A549 (cell line): Measurements from ENCODE around the gene PARD3B. TPM values are rescaled to one million over a fixed set of nuclear protein-coding genes. Genes with fewer than 3 reads are reported as not detected.

Source experiments
- ATAC-seq, 2 experiments: fragments of 200-7000 bp in 1 of 2; fragments of >200 bp in 1 of 2; cut with Nextera tagmentation in 1 of 2; cut with Tn5 transposase in 1 of 2; 3 replicates each; pipeline versions ENCODE4 v1.8.0 to v1.9.1; 2018 to 2020; ENCODE audit warnings: mild to moderate bottlenecking in 1 of 2, moderate library complexity in 1 of 2
- CTCF ChIA-PET: fragments of 300-600 bp; sonication (Branson Sonifier 250); formaldehyde crosslinking; extraction: SDS; loops from one replicate; lab custom pipeline; 2021; ENCODE audit warnings: antibody characterized with exemption, inconsistent platforms; lab: Yijun Ruan, JAX
- POLR2A ChIA-PET: fragments of 350-600 bp; formaldehyde crosslinking; extraction: SDS; loops from one replicate; lab custom pipeline; 2021; ENCODE audit warnings: antibody characterized with exemption, inconsistent platforms; lab: Yijun Ruan, JAX
- DNase-seq, 2 experiments: peaks; one replicate each; pipeline versions ENCODE4 v3.0.0 to v3.0.0-alpha.2; 2011 to 2016; ENCODE audit warnings: low read depth in 1 of 2, low spot score in 1 of 2
- FAIRE-seq: peaks from 2 replicates; lab custom pipeline; 2011; peaks lifted over from hg19 to GRCh38; lab: Jason Lieb, UNC
- H3K27ac ChIP-seq, 2 experiments: fragments of >200 bp; sonication (Bioruptor Twin); formaldehyde crosslinking; 3 replicates each; pipeline ENCODE4 v1.5.1; 2016 to 2017
- H3K4me1 ChIP-seq: fragments of >200 bp; sonication (Bioruptor Twin); formaldehyde crosslinking; 3 replicates; pipeline ENCODE4 v1.6.1; 2016
- H3K4me2 ChIP-seq: fragments of >200 bp; sonication (Bioruptor Twin); formaldehyde crosslinking; 3 replicates; pipeline ENCODE4 v1.6.1; 2016
- H3K4me3 ChIP-seq: fragments of >200 bp; sonication (Bioruptor Twin); formaldehyde crosslinking; 3 replicates; pipeline ENCODE4 v1.5.1; 2016
- H3K9me3 ChIP-seq: fragments of >200 bp; sonication (Bioruptor Twin); formaldehyde crosslinking; 3 replicates; pipeline ENCODE4 v1.6.1; 2016
- CBX8 ChIP-seq: fragments of 200-600 bp; sonication (generic); IDR thresholded peaks from 2 replicates; pipeline ENCODE4 v1.6.1; 2016
- CEBPB ChIP-seq, 2 experiments: fragments of >200 bp in 1 of 2; sonication (Bioruptor Twin) in 1 of 2; formaldehyde crosslinking in 1 of 2; IDR thresholded peaks; 2 replicates each; pipeline ENCODE4 v1.6.1; 2012 to 2016
- CHD2 ChIP-seq: fragments of 150-350 bp; IDR thresholded peaks from 2 replicates; pipeline ENCODE4 v1.6.1; 2014; ENCODE audit warnings: low read length; ENCODE audit not compliant: partially characterized antibody
- EHF ChIP-seq: fragments of 250-450 bp; sonication (Bioruptor Pico); IDR thresholded peaks from 2 replicates; pipeline ENCODE4 v1.5.0; 2020; ENCODE audit warnings: mild to moderate bottlenecking
- ELK1 ChIP-seq: fragments of 150-350 bp; IDR thresholded peaks from 2 replicates; pipeline ENCODE4 v1.6.1; 2014; ENCODE audit warnings: low read depth, mild to moderate bottlenecking, low read length
- EP300 ChIP-seq, 2 experiments: fragments of >200 bp; sonication (Bioruptor Twin); formaldehyde crosslinking; IDR thresholded peaks; 2 replicates in 1 of 2; 3 replicates in 1 of 2; pipeline ENCODE4 v1.6.1; 2016 to 2017
- FOSB ChIP-seq: fragments of 250-450 bp; sonication (Bioruptor Pico); IDR thresholded peaks from 2 replicates; pipeline ENCODE4 v1.5.0; 2020; ENCODE audit warnings: mild to moderate bottlenecking, moderate library complexity
- FOXS1 ChIP-seq: fragments of 250-450 bp; sonication (Bioruptor Pico); IDR thresholded peaks from 2 replicates; pipeline ENCODE4 v1.5.0; 2020; ENCODE audit warnings: mild to moderate bottlenecking, moderate library complexity
- GATA3 ChIP-seq: IDR thresholded peaks from 2 replicates; pipeline ENCODE4 v1.6.1; 2012; ENCODE audit warnings: borderline replicate concordance
- HDAC2 ChIP-seq: fragments of 200-600 bp; sonication (generic); IDR thresholded peaks from 2 replicates; pipeline ENCODE4 v1.6.1; 2016
- HES2 ChIP-seq: fragments of >200 bp; sonication (Bioruptor Twin); formaldehyde crosslinking; IDR thresholded peaks from 2 replicates; pipeline ENCODE4 v1.6.1; 2016
- HOXB13 ChIP-seq: fragments of 250-450 bp; sonication (Bioruptor Pico); IDR thresholded peaks from 2 replicates; pipeline ENCODE4 v1.5.0; 2020; ENCODE audit warnings: low read depth, mild to moderate bottlenecking, moderate library complexity
- JUN ChIP-seq, 2 experiments: fragments of >200 bp; sonication (Bioruptor Twin); formaldehyde crosslinking; IDR thresholded peaks; 2 replicates in 1 of 2; 3 replicates in 1 of 2; pipeline ENCODE4 v1.6.1; 2016 to 2017
- JUNB ChIP-seq: fragments of >200 bp; sonication (Bioruptor Twin); formaldehyde crosslinking; IDR thresholded peaks from 2 replicates; pipeline ENCODE4 v1.6.1; 2016
- KDM1A ChIP-seq: fragments of 200-600 bp; sonication (generic); IDR thresholded peaks from 2 replicates; pipeline ENCODE4 v1.6.1; 2016; ENCODE audit warnings: low read depth, mild to moderate bottlenecking
- MAFK ChIP-seq: fragments of 450-650 bp; IDR thresholded peaks from 2 replicates; pipeline ENCODE4 v1.6.1; 2014; ENCODE audit not compliant: partially characterized antibody
- PBX3 ChIP-seq: IDR thresholded peaks from 2 replicates; pipeline ENCODE4 v1.6.1; 2012
- PHF8 ChIP-seq: fragments of 200-600 bp; sonication (generic); IDR thresholded peaks from 2 replicates; pipeline ENCODE4 v1.6.1; 2016; ENCODE audit warnings: low read depth, mild to moderate bottlenecking, antibody characterized with exemption, moderate library complexity, borderline replicate concordance
- SREBF2 ChIP-seq: fragments of 450-650 bp; IDR thresholded peaks from 2 replicates; pipeline ENCODE4 v1.6.1; 2014; ENCODE audit warnings: mild to moderate bottlenecking, moderate library complexity
- TFCP2L1 ChIP-seq: fragments of 250-450 bp; sonication (Bioruptor Pico); IDR thresholded peaks from 2 replicates; pipeline ENCODE4 v1.5.0; 2021; ENCODE audit warnings: mild to moderate bottlenecking
- ZNF302 ChIP-seq: fragments of 250-450 bp; sonication (Bioruptor Pico); IDR thresholded peaks from 2 replicates; pipeline ENCODE4 v1.9.0; 2021; ENCODE audit warnings: inconsistent platforms, mild to moderate bottlenecking, moderate library complexity
- ZSCAN20 ChIP-seq: fragments of 250-450 bp; sonication (Bioruptor Pico); IDR thresholded peaks from 2 replicates; pipeline ENCODE4 v1.8.0; 2022; ENCODE audit warnings: mild to moderate bottlenecking, moderate library complexity
- WGBS: methylation state at CpG from one replicate; pipeline ENCODE4 v1.1.6; 2017; ENCODE audit errors: missing lambda C conversion rate; 5-methylcytosine and 5-hydroxymethylcytosine counted together
- polyA plus RNA-seq, 4 experiments: library from polyadenylated mRNA; depleted of rRNA in 3 of 4; stranded (reverse); fragments of >200 nt; fragmentation: RNase III in 1 of 4; extraction: RNeasy Plus Mini Kit Qiagen cat#74134 plus additional on column Dnase treatment in 1 of 4; gene quantifications; 2 replicates in 3 of 4; 3 replicates in 1 of 4; pipeline ENCODE4 v1.2.3, GENCODE V29; 2011 to 2017
- TF ChIP-seq, protein P1 (sequence below): fragments of >200 bp; sonication (Bioruptor Twin); formaldehyde crosslinking; IDR thresholded peaks from 3 replicates; pipeline ENCODE4 v1.5.1; 2016
- TF ChIP-seq, protein P2 (sequence below): fragments of >200 bp; sonication (Bioruptor Twin); formaldehyde crosslinking; IDR thresholded peaks from 3 replicates; pipeline ENCODE4 v1.6.1; 2016

The PARD3B gene
- polyA plus RNA-seq, 2 of the 4 experiments (the other 2 are of a cell fraction), result 1.2 to 2.4 TPM

GRCh38 chr2:204566439-204566838 lies 21.2 kb downstream of the PARD3B start:
- Histone ChIP-seq H3K9me3 (no peaks in the 10 kb centered on the region), H3K4me3 (no peak overlapping the region), H3K27ac (no peak overlapping the region), H3K4me2 (no peak overlapping the region), H3K4me1 (peaks cover 8% of the 10 kb centered on the region; the same call in 2 of the 3 replicates)
- ChIA-PET CTCF (interaction anchor here (0.6 kb wide), 1 partner anchor 110 kb away, joined by 3 read pairs; no protein-coding TSS in a partner anchor), POLR2A (no interaction called here)
- FAIRE-seq (no peak), ATAC-seq (no peak), DNase-seq (no peak)
- no peak for TF ChIP-seq JUN (IDR thresholded peaks at IDR 0.05)
- no peak for TF ChIP-seq PHF8
- TF ChIP-seq CEBPB (IDR thresholded peaks at IDR 0.05), result peak in 1 of 2 experiments; percentile 43; a peak in 1 of 4 replicates
- TF ChIP-seq SREBF2, result no peak
- TF ChIP-seq EHF (CRISPR knock-in tag), result no peak
- no peak for TF ChIP-seq HDAC2
- TF ChIP-seq, protein P1, sequence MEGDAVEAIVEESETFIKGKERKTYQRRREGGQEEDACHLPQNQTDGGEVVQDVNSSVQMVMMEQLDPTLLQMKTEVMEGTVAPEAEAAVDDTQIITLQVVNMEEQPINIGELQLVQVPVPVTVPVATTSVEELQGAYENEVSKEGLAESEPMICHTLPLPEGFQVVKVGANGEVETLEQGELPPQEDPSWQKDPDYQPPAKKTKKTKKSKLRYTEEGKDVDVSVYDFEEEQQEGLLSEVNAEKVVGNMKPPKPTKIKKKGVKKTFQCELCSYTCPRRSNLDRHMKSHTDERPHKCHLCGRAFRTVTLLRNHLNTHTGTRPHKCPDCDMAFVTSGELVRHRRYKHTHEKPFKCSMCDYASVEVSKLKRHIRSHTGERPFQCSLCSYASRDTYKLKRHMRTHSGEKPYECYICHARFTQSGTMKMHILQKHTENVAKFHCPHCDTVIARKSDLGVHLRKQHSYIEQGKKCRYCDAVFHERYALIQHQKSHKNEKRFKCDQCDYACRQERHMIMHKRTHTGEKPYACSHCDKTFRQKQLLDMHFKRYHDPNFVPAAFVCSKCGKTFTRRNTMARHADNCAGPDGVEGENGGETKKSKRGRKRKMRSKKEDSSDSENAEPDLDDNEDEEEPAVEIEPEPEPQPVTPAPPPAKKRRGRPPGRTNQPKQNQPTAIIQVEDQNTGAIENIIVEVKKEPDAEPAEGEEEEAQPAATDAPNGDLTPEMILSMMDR, result no peak
- WGBS, result 50% methylated on average over 2 of the region's 2 CpGs

DNA sequence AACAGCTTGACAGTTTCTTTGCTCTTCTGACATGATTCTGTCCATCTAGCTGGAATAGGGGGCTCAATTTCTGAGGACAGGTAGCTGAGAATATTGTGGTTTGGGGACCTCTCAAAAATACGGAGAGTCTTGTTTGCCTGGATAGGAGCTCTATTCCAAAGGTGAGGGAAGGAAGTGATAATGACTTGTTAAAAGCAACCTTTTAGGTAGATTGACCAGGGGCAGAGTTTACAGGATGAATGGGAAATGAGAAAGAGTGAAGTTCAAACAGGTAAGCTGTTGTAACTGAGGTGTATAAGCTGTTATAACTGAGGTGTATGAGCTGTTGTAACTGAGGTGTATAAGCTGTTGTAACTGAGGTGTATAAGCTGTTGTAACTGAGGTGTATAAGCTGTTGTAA lies 25.1 kb downstream of the PARD3B start:
- no peak for DNase-seq
- no peaks in the 10 kb centered on the region for H3K9me3 ChIP-seq
- ChIA-PET CTCF (no interaction called here), POLR2A (no interaction called here)
- no peak overlapping the region for H3K4me3 ChIP-seq
- ATAC-seq, result no peak
- no peak for FAIRE-seq
- TF ChIP-seq EP300 (IDR thresholded peaks at IDR 0.05), result no peak
- TF ChIP-seq HES2, result no peak
- no peak for TF ChIP-seq HOXB13 (CRISPR knock-in tag)
- no peak for TF ChIP-seq PBX3
- TF ChIP-seq, protein P2, sequence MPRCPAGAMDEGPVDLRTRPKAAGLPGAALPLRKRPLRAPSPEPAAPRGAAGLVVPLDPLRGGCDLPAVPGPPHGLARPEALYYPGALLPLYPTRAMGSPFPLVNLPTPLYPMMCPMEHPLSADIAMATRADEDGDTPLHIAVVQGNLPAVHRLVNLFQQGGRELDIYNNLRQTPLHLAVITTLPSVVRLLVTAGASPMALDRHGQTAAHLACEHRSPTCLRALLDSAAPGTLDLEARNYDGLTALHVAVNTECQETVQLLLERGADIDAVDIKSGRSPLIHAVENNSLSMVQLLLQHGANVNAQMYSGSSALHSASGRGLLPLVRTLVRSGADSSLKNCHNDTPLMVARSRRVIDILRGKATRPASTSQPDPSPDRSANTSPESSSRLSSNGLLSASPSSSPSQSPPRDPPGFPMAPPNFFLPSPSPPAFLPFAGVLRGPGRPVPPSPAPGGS, result no peak
- TF ChIP-seq ZSCAN20 (CRISPR knock-in tag), result no peak
- TF ChIP-seq JUNB, result no peak
- TF ChIP-seq FOXS1 (CRISPR knock-in tag), result no peak
- TF ChIP-seq TFCP2L1 (CRISPR knock-in tag), result no peak
- no peak for TF ChIP-seq FOSB (CRISPR knock-in tag)
- no peak for TF ChIP-seq CHD2
- no peak for TF ChIP-seq ZNF302 (CRISPR knock-in tag)
- TF ChIP-seq KDM1A, result no peak
- no peak for TF ChIP-seq CEBPB (IDR thresholded peaks at IDR 0.05)
- no peak for TF ChIP-seq HDAC2
- TF ChIP-seq MAFK, result no peak
- H3K27ac ChIP-seq, result no peak overlapping the region
- no peaks in the 10 kb centered on the region for H3K4me1 ChIP-seq
- H3K4me2 ChIP-seq, result no peak overlapping the region
- 50% methylated on average over 1 of the region's 1 CpG for WGBS

GRCh38 chr2:204571041-204571440 lies 25.8 kb downstream of the PARD3B start:
- Histone ChIP-seq H3K27ac (no peak overlapping the region), H3K4me1 (no peaks in the 10 kb centered on the region), H3K4me2 (no peak overlapping the region), H3K4me3 (no peak overlapping the region)
- CTCF ChIA-PET, result no interaction called here
- POLR2A ChIA-PET, result no interaction called here
- DNase-seq, result no peak
- WGBS, result 58% methylated on average over 2 of the region's 2 CpGs
- no peak for ATAC-seq
- no peak for FAIRE-seq
- TF ChIP-seq CBX8 (no peak), ELK1 (no peak), JUN (IDR thresholded peaks at IDR 0.05) (no peak), CEBPB (IDR thresholded peaks at IDR 0.05) (no peak), GATA3 (no peak)
- TF ChIP-seq, all 56 proteins: peak for 0
- no peaks in the 10 kb centered on the region for H3K9me3 ChIP-seq
